NCI-H526 treated with DMSO at 0.1 percent for 48 hours (cell line): ENCODE measurements around the gene BDKRB2.
"Not testable (repeated sequence)": the region's sequence is repeated elsewhere in the genome, so short reads cannot be mapped to it uniquely, and the experiment has no call there.

Experiments
- DNase-seq: peaks from one replicate; lab custom pipeline; 2025; lab: John Stamatoyannopoulos, UW

Gene BDKRB2

GRCh38 chr14:96225213-96225612, 20.6 kb downstream of the BDKRB2 start:
- no peak for DNase-seq

- no peak for DNase-seq
Measured at GRCh38 chr14:96225745-96226151, 21.1 kb downstream of the BDKRB2 start.

DNA sequence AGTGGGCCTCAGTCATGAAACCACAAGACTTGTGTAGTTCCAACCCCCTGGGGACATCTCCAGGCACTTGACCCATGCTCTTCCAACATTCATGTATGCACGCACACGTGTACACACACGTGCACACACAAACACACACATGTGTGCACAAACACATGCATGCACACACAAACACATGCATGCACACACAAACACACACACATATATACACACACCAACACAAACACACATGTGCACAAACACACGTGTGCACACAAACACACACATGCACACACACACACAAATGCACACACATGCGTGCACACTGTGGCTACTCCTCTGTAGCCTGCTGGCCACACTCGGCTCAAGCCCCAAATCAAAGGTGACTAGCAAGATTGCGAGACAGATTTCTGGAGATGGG, 22.8 kb downstream of the BDKRB2 start:
- DNase-seq: no peak

GRCh38 chr14:96229315-96229714, 24.7 kb downstream of the BDKRB2 start:
- DNase-seq: no peak

- DNase-seq: no peak
Measured at GRCh38 chr14:96231056-96231455, 26.4 kb downstream of the BDKRB2 start.

DNA sequence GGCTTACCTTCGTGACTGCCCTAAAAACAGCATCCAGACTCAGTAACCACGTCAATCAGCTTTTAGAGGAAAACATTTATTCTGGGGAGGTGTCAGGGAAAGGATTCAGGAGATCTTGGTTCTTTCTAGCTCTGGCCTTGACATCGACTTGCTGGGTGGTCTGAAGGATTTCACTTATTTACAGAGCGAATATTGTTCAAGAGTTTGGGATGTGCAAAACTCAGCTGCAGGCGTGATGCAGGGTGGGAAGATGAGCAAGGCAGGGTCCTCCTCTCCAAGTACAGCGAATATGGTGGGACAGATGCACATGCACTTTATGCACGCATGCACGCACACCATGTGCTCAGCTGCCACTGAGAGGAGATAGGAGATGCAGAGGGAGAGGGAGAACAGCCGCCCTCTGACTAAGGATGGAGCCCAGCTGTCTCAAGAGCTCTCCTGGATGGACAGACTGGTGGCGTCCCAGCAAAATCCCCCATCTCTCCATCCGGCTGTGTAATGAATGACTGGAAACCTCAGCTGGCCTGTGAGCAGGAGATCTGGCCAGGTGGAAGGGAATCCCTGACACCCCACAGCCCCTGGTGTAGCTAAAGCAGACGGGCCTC, 27.0 kb downstream of the BDKRB2 start:
- DNase-seq: no peak

GRCh38 chr14:96232506-96232905, 27.9 kb downstream of the BDKRB2 start:
- no peak for DNase-seq

GRCh38 chr14:96233661-96234060, 29.0 kb downstream of the BDKRB2 start:
- no peak for DNase-seq

- DNase-seq: no peak
Measured at GRCh38 chr14:96235426-96235825, 30.8 kb downstream of the BDKRB2 start.

DNA sequence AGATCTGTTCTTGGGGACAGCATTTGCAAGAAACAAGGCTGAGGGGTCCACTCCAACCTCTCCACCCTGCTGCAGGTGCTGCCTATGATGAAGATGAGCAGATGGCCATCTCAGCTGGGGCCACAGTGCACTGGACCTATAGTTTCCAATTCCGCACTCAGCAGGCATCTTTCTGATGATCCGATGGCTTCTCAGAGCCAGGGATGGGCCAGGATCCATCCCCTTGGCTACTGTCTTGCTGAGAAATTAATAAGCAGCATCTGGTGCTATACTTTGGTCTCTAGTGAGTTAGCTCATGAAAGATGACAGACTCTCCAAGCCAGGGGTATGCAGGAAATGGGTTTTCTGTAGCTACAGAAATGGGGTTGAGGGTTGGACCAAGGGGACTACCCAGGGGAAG, 33.0 kb downstream of the BDKRB2 start:
- DNase-seq: no peak

GRCh38 chr14:96238676-96239265, 34.1 kb downstream of the BDKRB2 start:
- no peak for DNase-seq

DNA sequence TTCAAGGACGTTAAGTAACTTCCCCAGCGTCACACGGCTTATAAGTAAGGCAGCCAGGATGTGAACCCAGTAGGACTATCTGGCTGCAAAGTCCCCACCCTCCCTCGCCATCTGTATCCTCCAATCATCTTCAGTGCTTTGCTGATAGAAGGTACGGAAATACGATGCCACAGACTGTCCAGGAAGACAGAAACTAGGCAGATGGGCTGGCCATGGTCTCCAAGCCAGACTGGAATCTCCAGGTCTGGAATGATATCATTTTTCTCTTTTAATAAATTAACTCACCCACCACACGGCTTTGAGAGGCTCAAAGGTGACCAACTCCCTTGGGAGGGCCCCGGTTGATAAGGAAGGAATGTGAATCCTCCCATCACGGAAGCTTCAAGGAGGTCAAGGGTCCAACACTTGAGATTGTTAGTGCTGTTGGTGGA, 35.1 kb downstream of the BDKRB2 start:
- DNase-seq: no peak

- no peak for DNase-seq
Measured at GRCh38 chr14:96240641-96241040, 36.0 kb downstream of the BDKRB2 start.

DNA sequence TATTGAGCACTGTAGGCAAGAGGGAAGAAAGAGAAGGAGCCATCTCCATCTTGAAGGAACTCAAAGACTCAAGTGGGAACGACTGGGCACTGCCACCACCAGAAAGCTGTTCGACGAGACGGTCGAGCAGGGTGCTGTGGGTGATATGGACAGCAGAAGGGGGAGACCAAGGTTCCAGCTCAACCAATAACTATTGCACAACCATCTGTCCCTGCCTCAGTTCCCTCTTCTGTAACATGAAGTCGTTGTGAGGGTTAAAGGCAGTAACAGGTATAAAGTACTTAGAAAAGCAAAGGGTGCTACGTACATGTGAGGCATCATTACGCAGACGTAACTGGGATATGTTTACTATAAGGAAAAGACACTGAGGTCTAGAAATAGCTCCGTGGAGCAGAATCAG, 37.5 kb downstream of the BDKRB2 start:
- DNase-seq: no peak

DNA sequence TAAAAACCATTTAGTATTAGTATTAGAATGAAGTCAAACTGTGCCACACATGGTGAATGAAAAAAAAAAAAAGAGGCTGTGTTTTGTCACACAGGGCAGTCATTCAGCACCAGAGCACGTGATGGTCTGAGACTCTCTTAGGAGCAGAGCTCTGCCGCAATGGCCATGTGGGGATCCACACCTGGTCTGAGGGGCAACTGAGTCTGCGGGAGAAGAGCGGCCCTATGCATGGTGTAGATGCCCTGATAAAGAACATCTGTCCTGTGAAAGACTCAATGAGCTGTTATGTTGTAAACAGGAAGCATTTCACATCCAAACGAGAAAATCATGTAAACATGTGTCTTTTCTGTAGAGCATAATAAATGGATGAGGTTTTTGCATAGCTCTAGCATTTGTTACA, 39.1 kb downstream of the BDKRB2 start:
- no peak for DNase-seq

- DNase-seq: not testable (repeated sequence)
Measured at GRCh38 chr14:96245074-96245473, 40.4 kb downstream of the BDKRB2 start.

- DNase-seq: no peak
Measured at GRCh38 chr14:96245710-96246538, 41.3 kb downstream of the BDKRB2 start.

DNA sequence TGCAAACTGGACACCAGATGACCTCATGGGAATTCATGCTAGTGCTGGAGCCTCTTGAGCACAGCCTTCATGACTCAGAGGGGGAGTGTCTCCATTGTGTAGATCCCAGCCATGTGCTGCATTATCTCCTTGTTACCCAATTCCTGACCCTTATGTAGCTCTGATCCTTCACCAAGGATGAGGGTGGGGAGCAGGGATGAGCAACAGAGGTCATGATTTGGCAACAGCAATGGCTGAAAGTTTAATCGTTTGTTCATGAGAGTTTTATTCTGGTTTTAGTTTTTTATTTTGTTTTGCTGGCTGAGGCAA, 41.9 kb downstream of the BDKRB2 start:
- no peak for DNase-seq

DNA sequence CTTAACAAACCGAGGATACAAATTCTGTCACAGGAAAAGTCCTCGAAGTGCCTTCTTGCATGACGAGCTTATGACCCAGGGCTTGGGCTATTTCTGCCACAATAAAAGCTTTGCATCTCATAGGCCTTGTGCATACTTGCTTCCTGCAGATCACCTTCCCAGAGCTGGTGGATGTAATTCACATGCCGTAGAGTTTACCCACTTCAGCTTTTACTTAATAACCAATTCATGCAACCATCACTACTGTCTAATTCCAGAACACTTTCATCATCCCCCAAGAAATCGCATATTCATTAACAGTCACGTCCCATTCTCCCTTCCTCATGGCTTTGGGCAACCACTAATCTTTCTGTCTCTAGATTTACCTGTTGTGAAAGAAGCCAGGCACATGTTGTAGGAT, 42.4 kb downstream of the BDKRB2 start:
- DNase-seq: no peak

- no peak for DNase-seq
Measured at GRCh38 chr14:96249029-96249428, 44.4 kb downstream of the BDKRB2 start.

DNA sequence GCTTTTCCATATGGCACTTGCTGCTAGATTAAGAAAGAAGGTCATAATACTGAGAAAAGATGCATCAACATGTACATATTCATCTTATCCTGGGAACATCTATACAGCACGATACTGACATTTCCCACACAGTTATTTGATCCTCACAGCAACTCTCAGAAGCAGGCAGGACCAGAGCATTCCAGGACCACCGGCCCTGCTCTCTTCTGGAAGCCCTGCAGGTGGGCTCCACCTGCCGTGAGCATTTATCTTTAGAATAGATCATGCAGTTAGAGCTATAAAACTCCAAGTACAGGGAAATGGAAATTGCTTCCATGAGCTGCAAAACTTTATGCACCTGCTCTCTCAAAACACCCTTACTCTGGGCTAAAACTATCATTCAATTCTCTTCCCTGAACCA, 45.8 kb downstream of the BDKRB2 start:
- DNase-seq: no peak

DNA sequence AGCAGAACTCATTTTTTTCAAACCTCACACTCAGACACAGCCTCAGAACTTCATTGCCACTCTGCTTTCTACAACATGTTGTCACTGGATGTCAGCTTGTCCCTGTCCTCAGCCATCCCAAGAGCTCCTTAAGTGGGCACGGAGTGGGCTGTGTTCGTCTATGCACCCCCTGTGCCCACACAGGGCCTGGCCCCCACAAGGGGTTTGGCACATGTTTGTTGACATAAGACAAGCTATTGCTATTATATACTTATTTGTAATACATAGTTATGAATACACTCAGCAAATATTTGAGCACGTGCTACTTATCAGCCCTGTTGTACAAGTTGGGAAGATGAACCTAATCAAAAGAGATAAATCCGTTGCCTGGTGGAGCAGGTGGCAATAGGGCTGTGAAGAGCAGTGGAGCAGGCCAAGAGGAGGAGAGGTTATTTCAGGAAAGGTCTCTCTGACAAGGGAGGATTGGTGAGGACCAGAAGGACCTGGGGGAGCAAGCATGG, 47.1 kb downstream of the BDKRB2 start:
- no peak for DNase-seq

DNA sequence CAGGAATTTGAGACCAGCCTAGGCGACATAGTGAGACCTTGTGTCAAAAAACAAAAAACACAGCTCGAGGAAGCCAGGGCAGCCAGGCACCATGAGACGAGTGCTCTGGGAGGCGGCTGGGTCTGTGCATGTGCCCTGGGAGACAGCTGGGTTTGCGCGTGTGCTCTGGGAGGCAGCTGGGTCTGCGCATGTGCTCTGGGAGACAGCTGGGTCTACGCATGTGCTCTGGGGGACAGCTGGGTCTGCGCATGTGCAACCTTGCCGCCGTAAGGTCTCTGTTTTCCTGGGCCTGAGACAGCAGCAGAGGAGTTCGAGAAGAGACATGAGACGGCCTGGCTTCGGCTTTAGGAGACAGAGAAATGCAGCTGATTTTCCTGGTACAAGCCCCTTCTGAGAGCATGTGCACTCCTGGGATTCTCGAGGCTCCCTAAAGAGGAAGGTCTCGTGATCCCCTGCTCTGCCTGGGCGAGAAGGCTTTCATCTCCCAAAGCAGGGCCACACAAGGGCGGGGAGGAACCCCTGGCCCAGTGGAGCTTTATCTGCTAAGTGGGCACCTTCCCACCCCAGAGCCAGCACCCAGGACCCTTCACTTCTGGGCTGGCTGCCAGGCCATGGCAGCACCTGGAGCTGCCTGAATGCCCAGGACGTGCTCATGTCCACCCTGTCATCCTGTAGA, 47.8 kb downstream of the BDKRB2 start:
- DNase-seq: no peak
